ENCODE results near the gene ZBTB17. TPM values are rescaled to one million over a fixed set of nuclear protein-coding genes. Genes with fewer than 3 reads are reported as not detected.

Gene ZBTB17
- total and polyA plus RNA-seq, 2 of the 8 experiments (the other 6 are each of a cell fraction or from before 2014, with no cell fraction given) = 24.7 to 36.2 TPM

- H2AFZ ChIP-seq (ENCODE audit: low read length) = no peak overlapping the region
- H3K14ac ChIP-seq (ENCODE audit: insufficient read length) = no peak overlapping the region
- H3K27ac ChIP-seq (ENCODE audit: low read depth, low read length) = no peak overlapping the region
- H3K9me3 ChIP-seq (ENCODE audit: insufficient read depth in 2 of 2, low read depth in 1 of 2, low read length in 1 of 2) = no peaks in the 10 kb centered on the region
- H3K23me2 ChIP-seq (ENCODE audit: low read depth, low read length) = no peaks in the 10 kb centered on the region; the same call in 1 of the 2 replicates
- no peak overlapping the region for H3K23ac ChIP-seq (ENCODE audit: insufficient read length)
- H3K79me1 ChIP-seq (ENCODE audit: low read depth, low read length) = no peaks in the 10 kb centered on the region
- H4K8ac ChIP-seq (ENCODE audit: extremely low read depth, insufficient read depth, low read length) = no peak overlapping the region; the same call in 1 of the 2 replicates
- H2BK20ac ChIP-seq (ENCODE audit: low read length) = no peak overlapping the region
- H2BK12ac ChIP-seq (ENCODE audit: low read depth, low read length) = 0 out of 2 replicates have a peak overlapping the region, but pooled peaks have one; percentile 63
- CTCF ChIA-PET (ENCODE audit: partially characterized antibody) = interaction anchor here (0.6 to 6.7 kb wide), 11 partner anchors 9 to 425 kb away, joined by 3 to 74 read pairs (median 4); no protein-coding TSS in a partner anchor
- H3K4me3 ChIP-seq (ENCODE audit: extremely low read depth in 1 of 4, insufficient read depth in 2 of 4, low read depth in 3 of 4, low read length in 4 of 4) = no peak overlapping the region
- H2BK120ac ChIP-seq (replicated peaks; ENCODE audit: low read depth, low read length) = no peak overlapping the region
- no peaks in the 10 kb centered on the region for H3K36me3 ChIP-seq (ENCODE audit: control insufficient read depth in 2 of 4, insufficient read depth in 4 of 4, low read length in 3 of 4)
- POLR2A ChIA-PET (ENCODE audit: partially characterized antibody) = no interaction called here
- no peak overlapping the region for H3K9ac ChIP-seq (replicated peaks in 1 of 4; ENCODE audit: extremely low read depth in 1 of 4, low read depth in 3 of 4, low read length in 3 of 4)
- H2BK5ac ChIP-seq (ENCODE audit: low read depth, low read length) = no peak overlapping the region
- no peak overlapping the region for H3K4me2 ChIP-seq (ENCODE audit: insufficient read depth in 1 of 2, low read depth in 2 of 2, low read length in 2 of 2)
- H2AK5ac ChIP-seq (ENCODE audit: low read depth, low read length) = no peak overlapping the region
- H3K4ac ChIP-seq (replicated peaks; ENCODE audit: insufficient read length, low read depth, low read length) = no peak overlapping the region
- H3K18ac ChIP-seq (ENCODE audit: extremely low read depth, low read length) = no peak overlapping the region
- no peak for FAIRE-seq
- peaks cover 5 to 34% (median 14%) of the 10 kb centered on the region in 4 experiments for H3K4me1 ChIP-seq (replicated peaks in 1 of 4; ENCODE audit: control insufficient read depth in 3 of 4, insufficient read depth in 4 of 4, low read length in 3 of 4)
- no peak overlapping the region for H4K91ac ChIP-seq (replicated peaks; ENCODE audit: insufficient read length, low read length)
- H2BK15ac ChIP-seq (ENCODE audit: low read length) = no peak overlapping the region
- no peaks in the 10 kb centered on the region for H3K79me2 ChIP-seq (ENCODE audit: control insufficient read depth in 1 of 2, insufficient read depth in 2 of 2, low read length in 2 of 2)
- no peak overlapping the region for H4K5ac ChIP-seq (ENCODE audit: insufficient read length, low read depth, low read length)
- no peak overlapping the region for H3K56ac ChIP-seq (replicated peaks; ENCODE audit: insufficient read length, low read depth, low read length)
- H3K27me3 ChIP-seq (replicated peaks in 1 of 4; ENCODE audit: control insufficient read depth in 3 of 4, extremely low read depth in 1 of 4, insufficient read depth in 3 of 4, low read length in 3 of 4) = peaks cover 0 to 4% (median under 1%) of the 10 kb centered on the region in 4 experiments; a peak in 3 of 7 replicates
- H4K20me1 ChIP-seq (replicated peaks in 1 of 2; ENCODE audit: control insufficient read depth in 1 of 2, insufficient read depth in 2 of 2, low read length in 2 of 2) = no peaks in the 10 kb centered on the region
- WGBS, 2 experiments (ENCODE audit: extremely low coverage in 1 of 2, insufficient coverage in 1 of 2, insufficient read length in 1 of 2, insufficient replicate concordance in 2 of 2, low coverage in 1 of 2, low lambda C conversion rate in 2 of 2, missing lambda C conversion rate in 1 of 2) = 90% methylated on average over 4 of the region's 4 CpGs; no CpG with 5 or more reads in 1 of the 2 experiments
- DNase-seq (ENCODE audit: low read depth in 1 of 2, low spot score in 2 of 2) = no peak
- TF ChIP-seq EZH2 (IDR thresholded peaks at IDR 0.05; ENCODE audit: low read depth, low read length, severe bottlenecking) = no peak
- no peak for TF ChIP-seq SP4 (IDR thresholded peaks at IDR 0.05; ENCODE audit: low read length)
- no peak for TF ChIP-seq RAD21 (IDR thresholded peaks at IDR 0.05 in 1 of 2, conservative IDR thresholded peaks at IDR 0.05 in 1 of 2; ENCODE audit: low read depth in 2 of 2, low read length in 2 of 2)
- TF ChIP-seq SIN3A (conservative IDR thresholded peaks at IDR 0.05 in 1 of 2, IDR thresholded peaks at IDR 0.05 in 1 of 2; ENCODE audit: low read depth in 1 of 2, low read length in 2 of 2) = no peak
- no peak for TF ChIP-seq HDAC2 (IDR thresholded peaks at IDR 0.05; ENCODE audit: borderline replicate concordance in 1 of 2, low read depth in 2 of 2, low read length in 2 of 2)
- no peak for TF ChIP-seq CEBPB (IDR thresholded peaks at IDR 0.05; ENCODE audit: low read depth, low read length)
- no peak for TF ChIP-seq ATF2 (IDR thresholded peaks at IDR 0.05; ENCODE audit: low read length)
- TF ChIP-seq GTF2F1 (IDR thresholded peaks at IDR 0.05; ENCODE audit: borderline replicate concordance, low read depth, low read length) = no peak
- no peak for TF ChIP-seq BCL11A (IDR thresholded peaks at IDR 0.05; ENCODE audit: low read depth in 2 of 2, low read length in 2 of 2)
- no peak for TF ChIP-seq MAFK (IDR thresholded peaks at IDR 0.05; ENCODE audit: low read depth, low read length)
- no peak for TF ChIP-seq RFX5 (IDR thresholded peaks at IDR 0.05; ENCODE audit: borderline replicate concordance, low read depth, low read length)
- no peak for TF ChIP-seq POLR2A (IDR thresholded peaks at IDR 0.05; ENCODE audit: control extremely low read depth in 1 of 2, low read depth in 2 of 2, low read length in 2 of 2)
Observed at GRCh38 chr1:16018308-16018707, 42.4 kb upstream of the ZBTB17 start.

Data from H1 (cell line).